Osteoblast (primary cell): Measurements from ENCODE around the gene RPUSD1. TPM values are rescaled to one million over a fixed set of nuclear protein-coding genes. Genes with fewer than 3 reads are reported as not detected.

Experiments used
- DNase-seq: peaks from one replicate; pipeline ENCODE4 v3.0.0; 2011; ENCODE audit warnings: low spot score, mixed read lengths; ENCODE audit not compliant: insufficient read length; ENCODE audit errors: missing footprints
- H2AFZ ChIP-seq: 2 replicates; pipeline ENCODE4 v1.6.0; 2011; ENCODE audit warnings: mild to moderate bottlenecking, low read length
- H3K27ac ChIP-seq: 2 replicates; pipeline ENCODE4 v1.5.1; 2011; ENCODE audit warnings: mild to moderate bottlenecking, low read depth, low read length, moderate library complexity
- H3K27me3 ChIP-seq: 2 replicates; pipeline ENCODE4 v1.6.0; 2012; ENCODE audit warnings: mild to moderate bottlenecking, control low read depth, inconsistent platforms, low read length, moderate library complexity; ENCODE audit not compliant: insufficient read depth
- H3K36me3 ChIP-seq: 2 replicates; pipeline ENCODE4 v1.5.1; 2011; ENCODE audit warnings: mild to moderate bottlenecking, low read length, control low read depth, moderate library complexity; ENCODE audit not compliant: insufficient read depth
- H3K4me1 ChIP-seq: 2 replicates; pipeline ENCODE4 v1.5.1; 2011; ENCODE audit warnings: mild to moderate bottlenecking, low read length, control low read depth, moderate library complexity; ENCODE audit not compliant: insufficient read depth
- H3K4me2 ChIP-seq: 2 replicates; pipeline ENCODE4 v1.6.0; 2011; ENCODE audit warnings: mild to moderate bottlenecking, low read length; ENCODE audit not compliant: insufficient read depth
- H3K4me3 ChIP-seq: fragments of 200-600 bp; sonication (generic); 3 replicates; pipeline ENCODE4 v1.5.1; 2012; ENCODE audit warnings: mild to moderate bottlenecking, low read length, inconsistent platforms; ENCODE audit not compliant: insufficient read depth
- H3K79me2 ChIP-seq: 2 replicates; pipeline ENCODE4 v1.6.0; 2012; ENCODE audit warnings: mild to moderate bottlenecking, low read length, control low read depth, inconsistent platforms; ENCODE audit not compliant: insufficient read depth
- H3K9me3 ChIP-seq: 2 replicates; pipeline ENCODE4 v1.5.1; 2011; ENCODE audit warnings: low read depth, low read length, control low read depth
- H4K20me1 ChIP-seq: 2 replicates; pipeline ENCODE4 v1.6.0; 2012; ENCODE audit warnings: mild to moderate bottlenecking, low read length, control low read depth; ENCODE audit not compliant: insufficient read depth
- total RNA-seq: library from RNA; depleted of rRNA; stranded (reverse); fragments of >200 nt; gene quantifications from 2 replicates; pipeline ENCODE4 v1.2.3, GENCODE V29; 2012
- TF ChIP-seq, protein P1 (sequence below): IDR thresholded peaks from 2 replicates; pipeline ENCODE4 v1.5.1; 2011; ENCODE audit warnings: mild to moderate bottlenecking, low read depth, low read length, moderate library complexity; ENCODE audit errors: extremely low read depth

The RPUSD1 gene
- total RNA-seq, 1 donor: 28.2 TPM

DNA sequence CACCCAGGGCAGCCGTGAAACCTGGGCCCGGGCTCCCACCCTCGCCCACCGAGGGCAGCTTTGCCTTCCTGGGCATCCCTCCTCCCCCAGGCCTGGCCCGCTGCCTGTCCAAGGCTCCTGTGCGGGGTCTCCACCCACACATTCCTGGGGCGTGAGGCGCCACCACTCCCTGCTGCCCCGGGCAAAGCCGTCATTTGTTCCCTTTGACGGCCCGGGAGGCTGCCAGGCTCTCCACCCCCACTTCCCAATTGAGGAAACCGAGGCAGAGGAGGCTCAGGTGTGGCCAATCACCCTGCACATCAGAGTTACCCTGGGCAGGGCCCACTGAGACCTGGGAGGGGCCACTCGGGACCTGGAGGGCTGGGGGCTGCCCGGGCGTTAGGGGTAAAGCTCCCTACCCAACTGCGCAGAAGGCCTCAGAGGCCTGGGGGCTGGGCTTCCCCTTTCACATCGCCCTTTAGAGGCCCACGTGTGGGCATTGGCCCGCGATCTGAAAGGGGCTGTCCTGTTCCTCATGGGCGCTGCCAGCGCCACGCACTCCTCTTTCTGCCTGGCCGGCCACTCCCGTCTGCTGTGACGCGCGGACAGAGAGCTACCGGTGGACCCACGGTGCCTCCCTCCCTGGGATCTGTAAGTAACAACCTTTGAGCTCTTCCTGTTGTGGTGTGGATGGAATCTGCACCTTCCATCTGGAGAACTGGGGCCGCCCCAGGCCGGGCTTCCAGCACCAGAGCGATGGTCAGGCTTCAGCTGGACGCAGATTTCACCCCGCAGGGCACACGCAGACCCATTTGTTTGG is 27.4 kb downstream of the RPUSD1 start, which contains the start of gene MSLN:
MSLN (plus strand) TSS at position 190 of the 799 bp plus-strand sequence. CDS start 1,947 bp downstream, outside the sequence.
- TF ChIP-seq, protein P1, sequence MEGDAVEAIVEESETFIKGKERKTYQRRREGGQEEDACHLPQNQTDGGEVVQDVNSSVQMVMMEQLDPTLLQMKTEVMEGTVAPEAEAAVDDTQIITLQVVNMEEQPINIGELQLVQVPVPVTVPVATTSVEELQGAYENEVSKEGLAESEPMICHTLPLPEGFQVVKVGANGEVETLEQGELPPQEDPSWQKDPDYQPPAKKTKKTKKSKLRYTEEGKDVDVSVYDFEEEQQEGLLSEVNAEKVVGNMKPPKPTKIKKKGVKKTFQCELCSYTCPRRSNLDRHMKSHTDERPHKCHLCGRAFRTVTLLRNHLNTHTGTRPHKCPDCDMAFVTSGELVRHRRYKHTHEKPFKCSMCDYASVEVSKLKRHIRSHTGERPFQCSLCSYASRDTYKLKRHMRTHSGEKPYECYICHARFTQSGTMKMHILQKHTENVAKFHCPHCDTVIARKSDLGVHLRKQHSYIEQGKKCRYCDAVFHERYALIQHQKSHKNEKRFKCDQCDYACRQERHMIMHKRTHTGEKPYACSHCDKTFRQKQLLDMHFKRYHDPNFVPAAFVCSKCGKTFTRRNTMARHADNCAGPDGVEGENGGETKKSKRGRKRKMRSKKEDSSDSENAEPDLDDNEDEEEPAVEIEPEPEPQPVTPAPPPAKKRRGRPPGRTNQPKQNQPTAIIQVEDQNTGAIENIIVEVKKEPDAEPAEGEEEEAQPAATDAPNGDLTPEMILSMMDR: no peak
- no peaks in the 10 kb centered on the region for H3K4me1 ChIP-seq
- no peak within 1 kb of the TSS for H2AFZ ChIP-seq
- no peak within 1 kb of the TSS for H3K4me2 ChIP-seq
- no peaks in the 10 kb centered on the region for H3K36me3 ChIP-seq
- H3K9me3 ChIP-seq: no peaks in the 10 kb centered on the region
- H4K20me1 ChIP-seq: no peaks in the 10 kb centered on the region
- no peaks in the 10 kb centered on the region for H3K27me3 ChIP-seq
- no peak for DNase-seq
- H3K79me2 ChIP-seq: no peaks in the 10 kb centered on the region
- H3K27ac ChIP-seq: no peak within 1 kb of the TSS
- no peak within 1 kb of the TSS for H3K4me3 ChIP-seq

DNA sequence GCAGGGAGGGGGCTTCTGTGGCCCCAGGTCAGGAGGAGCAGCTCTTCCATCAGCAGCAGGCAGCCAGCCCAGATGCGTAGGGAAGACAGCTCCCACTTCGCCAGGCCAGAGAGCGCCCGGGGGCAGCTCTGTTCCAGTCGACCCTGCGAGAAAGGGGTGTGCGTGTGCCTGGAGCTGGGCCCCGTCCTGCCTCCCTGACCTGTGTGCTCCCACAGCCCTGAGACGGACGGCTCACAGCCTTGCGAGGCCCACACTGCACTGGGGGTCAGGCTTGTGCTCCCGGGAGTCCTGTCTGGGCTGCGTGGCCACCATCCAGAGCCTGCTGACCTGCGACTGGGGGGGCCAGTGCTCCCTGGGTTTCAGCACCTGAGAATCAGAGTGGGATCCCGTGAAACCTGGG is 28.1 kb downstream of the RPUSD1 start:
- H3K36me3 ChIP-seq: no peaks in the 10 kb centered on the region
- DNase-seq: no peak
- H3K4me2 ChIP-seq: no peak overlapping the region
- H3K9me3 ChIP-seq: no peaks in the 10 kb centered on the region
- H3K4me3 ChIP-seq: no peak overlapping the region
- no peak overlapping the region for H2AFZ ChIP-seq
- H3K27me3 ChIP-seq: no peaks in the 10 kb centered on the region
- no peaks in the 10 kb centered on the region for H3K4me1 ChIP-seq
- H4K20me1 ChIP-seq: no peaks in the 10 kb centered on the region
- H3K27ac ChIP-seq: no peak overlapping the region
- TF ChIP-seq, protein P1: no peak
- H3K79me2 ChIP-seq: no peaks in the 10 kb centered on the region

DNA sequence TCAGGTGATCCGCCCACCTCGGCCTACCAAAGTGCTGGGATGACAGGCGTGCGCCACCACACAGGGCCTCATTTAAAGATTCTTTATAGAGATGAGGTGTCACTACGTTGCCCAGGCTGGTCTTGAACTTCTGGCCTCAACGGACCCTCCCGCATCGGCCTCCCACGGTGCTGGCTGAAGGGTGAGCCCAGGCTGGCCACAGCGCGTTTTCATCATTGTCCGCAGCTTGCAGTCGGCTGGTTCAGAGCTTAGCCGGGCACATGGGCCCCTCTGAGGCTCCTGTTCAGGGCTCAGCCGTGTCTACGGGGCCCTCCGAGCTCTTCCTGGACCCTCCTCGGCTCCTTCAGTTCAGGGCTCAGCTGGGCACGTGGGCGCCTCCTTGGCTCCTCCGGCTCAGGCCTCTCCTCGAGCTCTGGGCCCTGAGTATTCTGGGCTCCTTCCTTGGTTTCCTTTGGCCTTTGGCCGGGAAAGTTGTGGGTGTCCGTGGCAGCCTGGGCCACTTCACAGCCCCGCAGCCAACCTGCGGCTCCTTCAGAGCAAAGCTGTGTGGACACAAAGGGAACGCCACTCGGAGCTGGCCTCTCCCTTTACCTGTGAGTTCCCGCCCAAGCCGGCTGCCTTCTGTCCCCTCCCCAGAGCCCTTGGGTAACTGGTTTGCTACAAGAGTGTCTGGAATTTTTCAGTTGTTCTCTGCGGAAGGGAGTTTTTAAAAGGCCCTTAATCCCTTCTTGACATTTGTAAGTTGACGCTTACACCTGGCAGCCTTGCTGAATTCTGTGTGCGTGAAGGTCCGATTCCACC is 28.9 kb downstream of the RPUSD1 start:
- DNase-seq: no peak

More for the DNA sequence above, 28.9 kb downstream of the RPUSD1 start:
- Histone ChIP-seq H3K79me2 (no peaks in the 10 kb centered on the region), H3K4me1 (no peaks in the 10 kb centered on the region), H3K4me2 (no peak overlapping the region), H2AFZ (no peak overlapping the region), H3K36me3 (no peaks in the 10 kb centered on the region), H4K20me1 (no peaks in the 10 kb centered on the region), H3K4me3 (no peak overlapping the region), H3K9me3 (no peaks in the 10 kb centered on the region), H3K27ac (no peak overlapping the region), H3K27me3 (no peaks in the 10 kb centered on the region)
- TF ChIP-seq, protein P1: no peak
